ENCODE data around the gene CHID1. TPM values are rescaled to one million over a fixed set of nuclear protein-coding genes. Genes with fewer than 3 reads are reported as not detected.

Gene CHID1
- total and polyA plus RNA-seq, 2 experiments from 2014 or later: 54.1 to 67.3 TPM

GRCh38 chr11:955154-956063 lies 44.8 kb upstream of the CHID1 start:
- H3K27ac ChIP-seq (ENCODE audit: low read depth): peak overlapping the region; percentile 51

GRCh38 chr11:954392-955153 lies 44.0 kb upstream of the CHID1 start:
- Histone ChIP-seq H3K27me3 (ENCODE audit: insufficient read depth) (no peaks in the 10 kb centered on the region), H3F3A (replicated peaks; ENCODE audit: low read depth) (0 out of 2 replicates have a peak, but pooled peaks cover 5% of the 10 kb centered on the region), H3K9me2 (ENCODE audit: insufficient read depth) (no peaks in the 10 kb centered on the region), H3K4me3 (no peak overlapping the region), H3K36me3 (ENCODE audit: insufficient read depth) (no peaks in the 10 kb centered on the region), H3K4me1 (ENCODE audit: insufficient read depth) (peaks cover 25% of the 10 kb centered on the region), H3K4me2 (no peak overlapping the region; the same call in 1 of the 2 replicates), H3K27ac (ENCODE audit: low read depth) (peak overlapping the region; percentile 51; the same call in 1 of the 2 replicates), H4K20me1 (replicated peaks; ENCODE audit: insufficient read depth) (peaks cover 15% of the 10 kb centered on the region), H2AFZ (no peak overlapping the region), H3K79me2 (replicated peaks; ENCODE audit: insufficient read depth) (peaks cover 87% of the 10 kb centered on the region)
- DNase-seq (ENCODE audit: low spot score) (no peak), ATAC-seq (no peak)
- Mint-ChIP-seq H3K27me3 (ENCODE audit: insufficient read depth, low read depth, poor library complexity) (peaks cover 6% of the 10 kb centered on the region), H3K9me3 (no peaks in the 10 kb centered on the region; the same call in 2 of the 3 replicates), H3K27ac (peak overlapping the region; percentile 53; the same call in 1 of the 2 replicates), H3K4me3 (no peak overlapping the region; the same call in 2 of the 3 replicates), H3K4me1 (peaks cover 45% of the 10 kb centered on the region), H3K36me3 (ENCODE audit: low read depth) (peaks cover 22% of the 10 kb centered on the region; the same call in 2 of the 3 replicates)
- TF ChIP-seq EZH2phosphoT487 (IDR thresholded peaks at IDR 0.05; ENCODE audit: unreplicated experiment) (no peak), POLR2AphosphoS5 (IDR thresholded peaks at IDR 0.05; ENCODE audit: low read depth) (no peak), ETS1 (IDR thresholded peaks at IDR 0.05) (no peak), ZNF331 (CRISPR knock-in tag; IDR thresholded peaks at IDR 0.05; ENCODE audit: low read depth) (no peak)

More at GRCh38 chr11:955154-956063, 44.8 kb upstream of the CHID1 start:
- Histone ChIP-seq H3K79me2 (replicated peaks; ENCODE audit: insufficient read depth) (peaks cover 79% of the 10 kb centered on the region), H3K9me2 (ENCODE audit: insufficient read depth) (no peaks in the 10 kb centered on the region), H3K36me3 (ENCODE audit: insufficient read depth) (no peaks in the 10 kb centered on the region), H3K4me1 (ENCODE audit: insufficient read depth) (peaks cover 21% of the 10 kb centered on the region), H4K20me1 (replicated peaks; ENCODE audit: insufficient read depth) (peaks cover 15% of the 10 kb centered on the region), H3K4me2 (no peak overlapping the region; the same call in 1 of the 2 replicates), H3F3A (replicated peaks; ENCODE audit: low read depth) (0 out of 2 replicates have a peak, but pooled peaks cover 9% of the 10 kb centered on the region), H3K27me3 (ENCODE audit: insufficient read depth) (no peaks in the 10 kb centered on the region), H3K4me3 (no peak overlapping the region), H2AFZ (no peak overlapping the region)
- H3K9me3 Mint-ChIP-seq: no peaks in the 10 kb centered on the region
- peaks cover 16% of the 10 kb centered on the region; the same call in 2 of the 3 replicates for H3K36me3 Mint-ChIP-seq (ENCODE audit: low read depth)
- ATAC-seq: peak; percentile 68
- H3K27ac Mint-ChIP-seq: peak overlapping the region; percentile 70
- peaks cover 40% of the 10 kb centered on the region for H3K4me1 Mint-ChIP-seq
- H3K4me3 Mint-ChIP-seq: no peak overlapping the region
- no peak for DNase-seq (ENCODE audit: low spot score)
- TF ChIP-seq EZH2 (IDR thresholded peaks at IDR 0.05; ENCODE audit: low read depth, unreplicated experiment) (no peak), REST (IDR thresholded peaks at IDR 0.05; ENCODE audit: unreplicated experiment) (peak; percentile 45), JUNB (IDR thresholded peaks at IDR 0.05; ENCODE audit: unreplicated experiment) (no peak)
- peaks cover 6% of the 10 kb centered on the region for H3K27me3 Mint-ChIP-seq (ENCODE audit: insufficient read depth, low read depth, poor library complexity)

Measured in GM23338 (cell line).